ENCODE data around the gene CIB4.

DNA sequence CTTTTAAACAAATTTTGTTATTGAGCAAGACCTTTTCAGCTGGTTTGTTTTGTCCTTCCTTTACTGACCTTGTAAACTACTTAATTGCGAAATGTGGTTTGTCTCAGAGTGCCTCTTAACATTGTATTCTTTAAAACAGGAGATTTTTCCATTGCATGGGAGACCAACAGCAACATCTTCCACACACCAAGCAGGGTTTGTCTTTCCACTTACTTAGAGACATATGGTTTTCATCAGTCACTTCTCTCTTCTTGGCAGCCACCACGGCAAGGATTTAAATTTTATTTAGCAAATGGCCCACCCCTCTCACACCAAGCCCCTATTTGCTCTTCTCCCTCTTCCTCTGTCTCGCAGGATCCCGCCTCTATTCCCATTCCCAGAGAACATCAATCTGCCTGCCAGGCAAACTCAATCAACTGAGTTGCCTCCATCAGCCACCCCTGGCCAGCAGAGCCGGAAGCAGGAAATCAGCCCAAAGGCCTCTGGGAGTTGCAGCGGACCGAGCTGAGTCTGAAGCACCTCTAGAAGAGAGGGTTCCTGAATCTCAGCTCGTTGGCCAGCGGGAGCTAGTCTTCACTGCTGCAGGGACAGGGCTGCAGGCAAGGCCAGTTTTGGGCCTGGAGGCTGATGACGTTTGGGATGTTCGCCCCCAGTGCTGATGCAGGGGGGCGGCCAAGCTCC is 11.3 kb upstream of the CIB4 start:
- TF ChIP-seq, protein P1, sequence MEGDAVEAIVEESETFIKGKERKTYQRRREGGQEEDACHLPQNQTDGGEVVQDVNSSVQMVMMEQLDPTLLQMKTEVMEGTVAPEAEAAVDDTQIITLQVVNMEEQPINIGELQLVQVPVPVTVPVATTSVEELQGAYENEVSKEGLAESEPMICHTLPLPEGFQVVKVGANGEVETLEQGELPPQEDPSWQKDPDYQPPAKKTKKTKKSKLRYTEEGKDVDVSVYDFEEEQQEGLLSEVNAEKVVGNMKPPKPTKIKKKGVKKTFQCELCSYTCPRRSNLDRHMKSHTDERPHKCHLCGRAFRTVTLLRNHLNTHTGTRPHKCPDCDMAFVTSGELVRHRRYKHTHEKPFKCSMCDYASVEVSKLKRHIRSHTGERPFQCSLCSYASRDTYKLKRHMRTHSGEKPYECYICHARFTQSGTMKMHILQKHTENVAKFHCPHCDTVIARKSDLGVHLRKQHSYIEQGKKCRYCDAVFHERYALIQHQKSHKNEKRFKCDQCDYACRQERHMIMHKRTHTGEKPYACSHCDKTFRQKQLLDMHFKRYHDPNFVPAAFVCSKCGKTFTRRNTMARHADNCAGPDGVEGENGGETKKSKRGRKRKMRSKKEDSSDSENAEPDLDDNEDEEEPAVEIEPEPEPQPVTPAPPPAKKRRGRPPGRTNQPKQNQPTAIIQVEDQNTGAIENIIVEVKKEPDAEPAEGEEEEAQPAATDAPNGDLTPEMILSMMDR (IDR thresholded peaks at IDR 0.05) = no peak
- no peak for TF ChIP-seq POLR2A (IDR thresholded peaks at IDR 0.05)

Data from prostate gland (tissue), 2 donors.